Loucy (cell line): ENCODE results near the gene GSG1L.

Experiments
- H2AFZ ChIP-seq: fragments of 200-600 bp; sonication (generic); 2 replicates; pipeline ENCODE4 v1.6.0; 2016; ENCODE audit warnings: antibody characterized with exemption, mild to moderate bottlenecking, low read length, moderate library complexity
- H3F3A ChIP-seq: fragments of 200-600 bp; 2 replicates; pipeline ENCODE4 v1.6.0; 2016; ENCODE audit warnings: antibody characterized with exemption, low read depth, mild to moderate bottlenecking
- H3K27me3 ChIP-seq: fragments of 200-600 bp; sonication (generic); 2 replicates; pipeline ENCODE4 v1.6.1; 2014; ENCODE audit warnings: low read length, mild to moderate bottlenecking; ENCODE audit not compliant: insufficient read depth, poor library complexity, severe bottlenecking
- H3K36me3 ChIP-seq: fragments of 200-600 bp; sonication (generic); 2 replicates; pipeline ENCODE4 v1.6.1; 2016; ENCODE audit warnings: low read length; ENCODE audit not compliant: insufficient read depth
- H3K4me1 ChIP-seq: fragments of 200-600 bp; sonication (generic); 2 replicates; pipeline ENCODE4 v1.5.1; 2014; ENCODE audit warnings: low read length, mild to moderate bottlenecking; ENCODE audit not compliant: insufficient read depth, poor library complexity, severe bottlenecking
- H3K4me2 ChIP-seq: fragments of 200-600 bp; sonication (generic); 2 replicates; pipeline ENCODE4 v1.6.0; 2014; ENCODE audit warnings: antibody characterized with exemption, low read length, low read depth, mild to moderate bottlenecking; ENCODE audit not compliant: poor library complexity, severe bottlenecking
- H3K4me3 ChIP-seq: fragments of 200-600 bp; sonication (generic); 2 replicates; pipeline ENCODE4 v1.5.1; 2014; ENCODE audit warnings: low read length, mild to moderate bottlenecking, mixed read lengths; ENCODE audit not compliant: poor library complexity, severe bottlenecking
- H3K79me2 ChIP-seq: fragments of 200-600 bp; sonication (generic); 2 replicates; pipeline ENCODE4 v1.6.1; 2014; ENCODE audit warnings: low read length; ENCODE audit not compliant: insufficient read depth
- H3K9ac ChIP-seq: fragments of 200-600 bp; sonication (generic); 2 replicates; pipeline ENCODE4 v1.6.0; 2014; ENCODE audit warnings: mild to moderate bottlenecking, low read depth, low read length, moderate library complexity; ENCODE audit not compliant: poor library complexity, severe bottlenecking
- H3K9me2 ChIP-seq: fragments of 200-600 bp; sonication (generic); replicated peaks from 2 replicates; pipeline ENCODE4 v1.6.1; 2016; ENCODE audit warnings: low read depth, low read length, mixed read lengths
- H3K9me3 ChIP-seq: fragments of 200-600 bp; sonication (generic); 2 replicates; pipeline ENCODE4 v1.6.1; 2014; ENCODE audit warnings: mild to moderate bottlenecking, antibody characterized with exemption, low read length, low read depth; ENCODE audit not compliant: insufficient read depth
- H4K20me1 ChIP-seq: fragments of 200-600 bp; sonication (generic); 2 replicates; pipeline ENCODE4 v1.6.0; 2014; ENCODE audit warnings: antibody characterized with exemption, low read length, mild to moderate bottlenecking; ENCODE audit not compliant: insufficient read depth, poor library complexity, severe bottlenecking
- EZH2phosphoT487 ChIP-seq: fragments of 200-600 bp; IDR thresholded peaks from 2 replicates; pipeline ENCODE4 v1.6.1; 2018; ENCODE audit warnings: antibody characterized with exemption, mild to moderate bottlenecking, moderate library complexity, borderline replicate concordance
- TF ChIP-seq, protein P1 (sequence below): fragments of 200-600 bp; sonication (generic); conservative IDR thresholded peaks from 2 replicates; pipeline ENCODE4 v1.5.1; 2014; ENCODE audit warnings: mild to moderate bottlenecking, antibody characterized with exemption, low read length

The GSG1L gene

DNA sequence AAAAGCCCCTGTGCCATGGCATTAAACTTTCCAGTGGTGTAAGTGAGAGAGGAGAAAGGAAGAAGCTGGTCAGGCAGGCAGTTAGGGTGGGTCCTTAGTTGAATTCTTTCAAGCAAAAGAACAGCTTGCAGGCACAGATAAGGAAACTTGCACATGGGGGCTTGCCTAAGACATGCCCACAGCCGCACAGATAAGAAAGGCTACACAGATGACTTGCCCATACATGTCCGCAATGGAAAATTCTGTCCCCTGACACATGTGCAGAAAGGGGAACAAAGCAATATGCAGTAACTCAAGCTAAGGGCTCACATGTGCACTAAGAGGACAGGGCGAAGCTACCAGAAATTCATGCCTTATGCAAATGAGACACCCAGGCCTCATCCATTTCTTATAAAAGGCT is 69.9 kb downstream of the GSG1L start:
- Histone ChIP-seq H3F3A (no peaks in the 10 kb centered on the region), H3K9ac (no peak overlapping the region), H3K4me3 (no peak overlapping the region), H3K9me2 (no peaks in the 10 kb centered on the region), H4K20me1 (no peaks in the 10 kb centered on the region), H3K4me2 (no peak overlapping the region), H3K36me3 (no peaks in the 10 kb centered on the region), H3K79me2 (no peaks in the 10 kb centered on the region), H2AFZ (no peak overlapping the region), H3K4me1 (no peaks in the 10 kb centered on the region), H3K27me3 (no peaks in the 10 kb centered on the region), H3K9me3 (no peaks in the 10 kb centered on the region)
- no peak for TF ChIP-seq EZH2phosphoT487
- TF ChIP-seq, protein P1, sequence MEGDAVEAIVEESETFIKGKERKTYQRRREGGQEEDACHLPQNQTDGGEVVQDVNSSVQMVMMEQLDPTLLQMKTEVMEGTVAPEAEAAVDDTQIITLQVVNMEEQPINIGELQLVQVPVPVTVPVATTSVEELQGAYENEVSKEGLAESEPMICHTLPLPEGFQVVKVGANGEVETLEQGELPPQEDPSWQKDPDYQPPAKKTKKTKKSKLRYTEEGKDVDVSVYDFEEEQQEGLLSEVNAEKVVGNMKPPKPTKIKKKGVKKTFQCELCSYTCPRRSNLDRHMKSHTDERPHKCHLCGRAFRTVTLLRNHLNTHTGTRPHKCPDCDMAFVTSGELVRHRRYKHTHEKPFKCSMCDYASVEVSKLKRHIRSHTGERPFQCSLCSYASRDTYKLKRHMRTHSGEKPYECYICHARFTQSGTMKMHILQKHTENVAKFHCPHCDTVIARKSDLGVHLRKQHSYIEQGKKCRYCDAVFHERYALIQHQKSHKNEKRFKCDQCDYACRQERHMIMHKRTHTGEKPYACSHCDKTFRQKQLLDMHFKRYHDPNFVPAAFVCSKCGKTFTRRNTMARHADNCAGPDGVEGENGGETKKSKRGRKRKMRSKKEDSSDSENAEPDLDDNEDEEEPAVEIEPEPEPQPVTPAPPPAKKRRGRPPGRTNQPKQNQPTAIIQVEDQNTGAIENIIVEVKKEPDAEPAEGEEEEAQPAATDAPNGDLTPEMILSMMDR = no peak

DNA sequence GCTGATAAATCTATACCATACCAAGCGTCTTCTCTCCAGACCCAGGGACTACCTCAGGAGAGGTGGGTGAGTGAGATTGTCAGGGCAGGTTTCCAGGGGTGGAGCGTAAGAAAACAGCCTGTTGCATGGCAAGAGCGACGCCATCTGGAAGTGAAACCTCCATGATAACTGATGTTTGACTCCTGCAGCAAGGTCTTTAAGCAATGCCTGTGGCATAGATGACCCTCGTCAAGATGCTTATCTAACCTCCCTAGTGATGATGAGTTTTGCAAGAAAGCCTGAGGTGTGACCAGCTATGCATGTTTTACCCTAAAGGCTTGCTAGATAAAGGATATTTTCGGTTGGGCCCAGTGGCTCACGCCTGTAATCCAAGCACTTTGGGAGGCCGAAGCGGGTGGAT is 71.6 kb downstream of the GSG1L start:
- Histone ChIP-seq H3K79me2 (no peaks in the 10 kb centered on the region), H3K4me1 (no peaks in the 10 kb centered on the region), H3K9me2 (no peaks in the 10 kb centered on the region), H3K9me3 (no peaks in the 10 kb centered on the region), H4K20me1 (no peaks in the 10 kb centered on the region), H3K9ac (no peak overlapping the region), H3K36me3 (no peaks in the 10 kb centered on the region), H3K4me3 (no peak overlapping the region), H3K4me2 (no peak overlapping the region), H3K27me3 (no peaks in the 10 kb centered on the region), H2AFZ (no peak overlapping the region), H3F3A (no peaks in the 10 kb centered on the region)
- TF ChIP-seq, protein P1 = no peak
- no peak for TF ChIP-seq EZH2phosphoT487

DNA sequence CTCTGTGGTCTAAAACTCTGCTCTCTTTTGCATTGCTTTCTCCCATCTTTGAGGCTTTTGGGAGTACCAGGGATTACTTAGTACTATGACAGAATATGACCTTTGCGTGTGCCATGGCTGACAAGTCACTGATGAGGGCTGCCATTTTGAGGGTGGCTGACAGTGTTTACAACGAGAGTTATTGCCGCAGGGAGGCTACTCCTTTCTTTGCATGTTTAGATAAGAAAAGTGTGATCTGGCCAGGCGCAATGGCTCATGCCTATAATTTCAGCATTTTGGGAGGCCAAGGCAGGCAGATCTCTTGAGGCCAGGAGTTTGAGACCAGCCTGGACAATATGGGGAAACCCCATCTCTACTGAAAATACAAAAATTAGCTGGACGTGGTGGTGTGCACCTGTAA is 77.5 kb downstream of the GSG1L start:
- Histone ChIP-seq H2AFZ (no peak overlapping the region), H3K4me2 (no peak overlapping the region), H4K20me1 (no peaks in the 10 kb centered on the region), H3K4me1 (no peaks in the 10 kb centered on the region), H3K4me3 (no peak overlapping the region), H3K9me2 (no peaks in the 10 kb centered on the region), H3K79me2 (no peaks in the 10 kb centered on the region), H3K9ac (no peak overlapping the region), H3F3A (no peaks in the 10 kb centered on the region), H3K9me3 (no peaks in the 10 kb centered on the region), H3K36me3 (no peaks in the 10 kb centered on the region), H3K27me3 (no peaks in the 10 kb centered on the region)
- TF ChIP-seq, protein P1 = no peak
- TF ChIP-seq EZH2phosphoT487 = no peak
